ENCODE data around the gene KIF15. TPM values are rescaled to one million over a fixed set of nuclear protein-coding genes. Genes with fewer than 3 reads are reported as not detected.
"Not testable (repeated sequence)": the region's sequence is repeated elsewhere in the genome, so short reads cannot be mapped to it uniquely, and the experiment has no call there.

KIF15 gene
- total RNA-seq, 2 donors from 2014 or later = 0.12 to 0.16 TPM

- H3K36me3 Mint-ChIP-seq (ENCODE audit: low read depth) = no peaks in the 10 kb centered on the region
- no peak overlapping the region for H3K4me3 Mint-ChIP-seq
- ATAC-seq = no peak
- no peak for DNase-seq
- no peaks in the 10 kb centered on the region for H3K9me3 ChIP-seq (ENCODE audit: control insufficient read depth, low read length, poor library complexity, severe bottlenecking)
- no peaks in the 10 kb centered on the region for H3K27me3 Mint-ChIP-seq
- no peaks in the 10 kb centered on the region for H3K4me1 Mint-ChIP-seq
- no peak overlapping the region for H3K27ac Mint-ChIP-seq
Observed at GRCh38 chr3:44771424-44772098, 10.0 kb downstream of the KIF15 start.

DNA sequence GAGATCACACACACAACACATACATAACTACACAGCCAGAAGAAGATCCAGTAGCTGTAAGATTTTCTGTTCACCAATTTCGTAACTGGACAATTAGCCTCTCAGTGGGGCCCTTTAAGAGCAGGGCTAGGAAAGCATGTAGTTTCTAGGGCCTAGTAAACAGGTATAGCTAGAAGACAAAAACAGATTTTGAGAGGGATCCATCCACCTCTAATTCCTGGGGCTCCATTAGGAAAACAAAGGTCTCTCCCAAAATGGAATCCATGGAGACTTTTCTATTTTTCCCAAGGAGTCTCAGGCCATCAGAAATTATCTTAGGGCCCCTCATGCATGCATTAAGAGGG, 10.5 kb downstream of the KIF15 start:
- no peaks in the 10 kb centered on the region for H3K36me3 Mint-ChIP-seq (ENCODE audit: low read depth)
- H3K4me3 Mint-ChIP-seq = no peak overlapping the region
- no peak for ATAC-seq
- H3K4me1 Mint-ChIP-seq = no peaks in the 10 kb centered on the region
- no peak overlapping the region for H3K27ac Mint-ChIP-seq
- no peaks in the 10 kb centered on the region for H3K27me3 Mint-ChIP-seq
- no peak for DNase-seq
- no peaks in the 10 kb centered on the region for H3K9me3 ChIP-seq (ENCODE audit: control insufficient read depth, low read length, poor library complexity, severe bottlenecking)

DNA sequence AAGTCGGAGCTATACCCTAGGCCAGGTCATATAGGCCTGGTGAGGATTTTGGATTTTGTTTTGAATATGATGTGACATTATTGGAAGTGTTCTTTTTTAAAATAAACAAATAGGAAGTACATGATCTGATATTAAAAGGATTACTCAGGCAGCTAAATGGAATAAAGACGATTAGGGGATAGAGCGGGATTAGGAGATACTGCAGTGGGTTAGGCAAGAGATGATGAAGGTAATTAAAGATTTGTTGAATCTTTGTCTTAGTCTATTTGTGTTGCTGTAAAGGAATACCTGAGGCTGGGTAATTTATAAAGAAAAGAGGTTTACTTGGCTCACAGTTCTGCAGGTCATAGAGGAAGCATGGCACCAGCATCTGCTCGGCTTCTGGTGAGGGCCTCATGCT, 21.3 kb downstream of the KIF15 start:
- no peaks in the 10 kb centered on the region for H3K4me1 Mint-ChIP-seq
- no peak overlapping the region for H3K4me3 Mint-ChIP-seq
- ATAC-seq = no peak
- no peak overlapping the region for H3K27ac Mint-ChIP-seq
- H3K27me3 Mint-ChIP-seq = no peaks in the 10 kb centered on the region
- H3K36me3 Mint-ChIP-seq (ENCODE audit: low read depth) = no peaks in the 10 kb centered on the region
- DNase-seq = no peak
- H3K9me3 ChIP-seq (ENCODE audit: control insufficient read depth, low read length, poor library complexity, severe bottlenecking) = no peaks in the 10 kb centered on the region

DNA sequence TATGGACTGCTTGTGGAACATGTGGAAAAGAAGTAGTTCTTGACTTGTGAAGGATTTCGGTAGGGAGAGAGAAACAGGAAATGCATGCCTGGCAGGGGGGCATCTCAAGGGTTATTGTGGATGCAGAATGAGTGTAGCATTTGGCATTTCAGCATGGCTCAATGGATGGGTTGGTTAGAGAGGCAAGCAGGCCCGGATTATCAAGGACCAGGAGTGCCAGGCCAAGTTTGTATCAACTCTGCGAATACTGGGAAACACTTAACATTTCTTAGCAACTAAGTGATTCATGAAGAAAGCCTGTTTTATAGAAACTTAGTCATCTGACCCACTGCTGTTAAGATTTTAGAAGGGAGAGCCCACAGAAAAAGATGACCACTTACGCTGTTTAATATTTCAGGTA, 33.6 kb downstream of the KIF15 start:
- Mint-ChIP-seq H3K36me3 (ENCODE audit: low read depth) (peaks cover 3% of the 10 kb centered on the region), H3K4me3 (no peak overlapping the region), H3K27ac (no peak overlapping the region), H3K4me1 (no peaks in the 10 kb centered on the region), H3K27me3 (no peaks in the 10 kb centered on the region)
- DNase-seq = no peak
- no peak for ATAC-seq
- no peaks in the 10 kb centered on the region for H3K9me3 ChIP-seq (ENCODE audit: control insufficient read depth, low read length, poor library complexity, severe bottlenecking)

DNA sequence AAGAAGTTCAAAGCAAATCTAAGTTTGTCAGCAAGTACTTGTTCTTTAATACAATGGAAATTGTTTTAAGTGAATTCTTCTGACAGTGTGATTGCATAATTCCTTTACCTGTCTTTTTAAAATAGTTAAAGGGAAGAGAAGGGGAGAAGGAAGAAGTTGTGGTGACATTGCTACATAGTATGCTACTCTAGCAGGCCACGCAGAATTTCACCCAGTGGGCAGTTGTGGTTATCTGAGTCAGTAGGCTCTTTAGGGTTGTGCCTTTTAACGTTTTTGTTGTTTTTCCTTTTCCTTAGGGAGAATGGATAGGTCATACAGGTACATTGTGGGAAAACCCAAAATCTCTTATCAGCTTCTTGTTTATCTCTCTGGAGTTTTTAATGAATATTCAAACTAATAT, 40.4 kb downstream of the KIF15 start:
- H3K4me3 Mint-ChIP-seq = no peak overlapping the region
- H3K4me1 Mint-ChIP-seq = no peaks in the 10 kb centered on the region
- no peaks in the 10 kb centered on the region for H3K27me3 Mint-ChIP-seq
- H3K9me3 ChIP-seq (ENCODE audit: control insufficient read depth, low read length, poor library complexity, severe bottlenecking) = no peaks in the 10 kb centered on the region
- no peaks in the 10 kb centered on the region for H3K36me3 Mint-ChIP-seq (ENCODE audit: low read depth)
- DNase-seq (no peak), ATAC-seq (no peak)
- H3K27ac Mint-ChIP-seq = no peak overlapping the region

DNA sequence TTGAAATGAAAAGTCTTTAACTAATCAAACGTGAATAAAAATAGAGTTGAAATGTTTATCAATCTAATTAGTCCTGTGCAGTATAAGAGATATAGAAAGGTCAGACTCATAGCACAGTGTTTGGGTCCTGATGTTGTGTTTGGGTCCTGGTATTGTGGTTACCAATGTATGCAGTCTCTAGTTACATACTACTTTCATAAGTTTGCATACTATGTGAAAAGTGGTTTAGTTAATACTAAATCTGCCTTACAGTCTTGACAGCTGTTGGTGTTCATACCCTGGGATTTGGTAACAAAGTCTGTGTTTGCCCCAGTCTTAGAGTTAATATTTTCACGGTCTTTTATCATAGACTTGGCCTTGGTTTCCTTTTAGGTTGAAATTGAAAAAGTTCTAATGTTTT, 41.7 kb downstream of the KIF15 start:
- ATAC-seq = no peak
- Mint-ChIP-seq H3K4me1 (no peaks in the 10 kb centered on the region), H3K4me3 (no peak overlapping the region)

DNA sequence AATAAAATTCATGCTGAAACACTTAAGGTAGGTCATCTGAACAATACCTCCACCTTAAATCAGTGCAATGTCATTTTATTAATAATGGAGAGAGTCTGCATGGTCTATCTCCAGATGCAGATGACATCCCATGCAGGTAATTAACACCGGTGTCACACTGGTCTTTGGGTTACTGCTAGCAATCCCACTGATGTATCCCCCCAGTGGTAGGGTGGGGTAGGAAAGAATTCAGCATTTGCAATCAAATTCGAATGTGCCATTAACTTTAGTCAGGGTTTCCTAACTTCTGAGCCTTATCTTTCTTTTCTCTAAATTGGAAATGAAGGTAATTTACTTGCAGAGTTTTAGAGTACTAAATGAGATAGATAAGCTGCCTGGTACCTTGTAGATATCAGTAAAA, 44.4 kb downstream of the KIF15 start:
- no peak for ATAC-seq

More for the DNA sequence above, 41.7 kb downstream of the KIF15 start:
- no peak overlapping the region for H3K27ac Mint-ChIP-seq
- DNase-seq = no peak
- no peaks in the 10 kb centered on the region for H3K36me3 Mint-ChIP-seq (ENCODE audit: low read depth)
- no peaks in the 10 kb centered on the region for H3K27me3 Mint-ChIP-seq
- no peaks in the 10 kb centered on the region for H3K9me3 ChIP-seq (ENCODE audit: control insufficient read depth, low read length, poor library complexity, severe bottlenecking)

GRCh38 chr3:44814751-44815150, 53.2 kb downstream of the KIF15 start:
- ATAC-seq (no peak), DNase-seq (no peak)
- H3K9me3 ChIP-seq (ENCODE audit: control insufficient read depth, low read length, poor library complexity, severe bottlenecking) = no peaks in the 10 kb centered on the region
- no peak overlapping the region for H3K4me3 Mint-ChIP-seq
- H3K27ac Mint-ChIP-seq = no peak overlapping the region
- no peaks in the 10 kb centered on the region for H3K4me1 Mint-ChIP-seq
- no peaks in the 10 kb centered on the region for H3K27me3 Mint-ChIP-seq
- no peaks in the 10 kb centered on the region for H3K36me3 Mint-ChIP-seq (ENCODE audit: low read depth)

More for the DNA sequence above, 44.4 kb downstream of the KIF15 start:
- H3K9me3 ChIP-seq (ENCODE audit: control insufficient read depth, low read length, poor library complexity, severe bottlenecking) = no peaks in the 10 kb centered on the region
- Mint-ChIP-seq H3K36me3 (ENCODE audit: low read depth) (no peaks in the 10 kb centered on the region), H3K4me1 (no peaks in the 10 kb centered on the region), H3K27me3 (no peaks in the 10 kb centered on the region), H3K4me3 (no peak overlapping the region), H3K27ac (no peak overlapping the region)
- no peak for DNase-seq

GRCh38 chr3:44816334-44816733, 54.7 kb downstream of the KIF15 start:
- H3K4me1 Mint-ChIP-seq; DNase-seq; H3K4me3 Mint-ChIP-seq; H3K27me3 Mint-ChIP-seq; ATAC-seq; H3K36me3 Mint-ChIP-seq (ENCODE audit: low read depth); H3K27ac Mint-ChIP-seq; H3K9me3 ChIP-seq (ENCODE audit: control insufficient read depth, low read length, poor library complexity, severe bottlenecking): not testable (repeated sequence)

DNA sequence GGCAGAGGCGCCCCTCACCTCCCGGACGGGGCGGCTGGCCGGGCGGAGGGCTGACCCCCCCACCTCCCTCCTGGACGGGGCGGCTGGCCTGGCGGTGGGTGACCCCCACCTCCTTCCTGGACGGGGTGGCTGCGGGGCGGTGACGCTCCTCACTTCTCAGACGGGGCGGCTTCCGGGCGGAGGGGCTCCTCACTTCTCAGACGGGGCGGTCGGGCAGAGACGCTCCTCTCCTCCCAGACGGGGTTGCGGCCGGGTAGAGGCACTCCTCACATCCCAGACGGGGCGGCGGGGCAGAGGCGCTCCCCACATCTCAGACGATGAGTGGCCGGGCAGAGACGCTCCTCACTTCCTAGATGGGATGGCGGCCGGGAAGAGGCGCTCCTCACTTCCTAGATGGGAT, 59.6 kb downstream of the KIF15 start:
- not testable (repeated sequence) for H3K36me3 Mint-ChIP-seq (ENCODE audit: low read depth); H3K27ac Mint-ChIP-seq; ATAC-seq; H3K4me3 Mint-ChIP-seq; H3K4me1 Mint-ChIP-seq; H3K9me3 ChIP-seq (ENCODE audit: control insufficient read depth, low read length, poor library complexity, severe bottlenecking); DNase-seq; H3K27me3 Mint-ChIP-seq

GRCh38 chr3:44825264-44825925, 63.8 kb downstream of the KIF15 start:
- Mint-ChIP-seq H3K4me1 (no peaks in the 10 kb centered on the region), H3K36me3 (ENCODE audit: low read depth) (no peaks in the 10 kb centered on the region), H3K27ac (no peak overlapping the region), H3K27me3 (no peaks in the 10 kb centered on the region), H3K4me3 (no peak overlapping the region)
- no peak for ATAC-seq
- no peak for DNase-seq
- H3K9me3 ChIP-seq (ENCODE audit: control insufficient read depth, low read length, poor library complexity, severe bottlenecking) = no peaks in the 10 kb centered on the region

GRCh38 chr3:44827196-44827595, 65.6 kb downstream of the KIF15 start:
- no peaks in the 10 kb centered on the region for H3K36me3 Mint-ChIP-seq (ENCODE audit: low read depth)
- no peaks in the 10 kb centered on the region for H3K27me3 Mint-ChIP-seq
- H3K4me3 Mint-ChIP-seq = no peak overlapping the region

GRCh38 chr3:44831232-44831631, 69.6 kb downstream of the KIF15 start:
- Mint-ChIP-seq H3K27me3 (no peaks in the 10 kb centered on the region), H3K27ac (no peak overlapping the region), H3K36me3 (ENCODE audit: low read depth) (no peaks in the 10 kb centered on the region), H3K4me3 (no peak overlapping the region), H3K4me1 (peaks cover 2% of the 10 kb centered on the region)
- ATAC-seq = no peak
- DNase-seq = no peak
- H3K9me3 ChIP-seq (ENCODE audit: control insufficient read depth, low read length, poor library complexity, severe bottlenecking) = no peaks in the 10 kb centered on the region

More at GRCh38 chr3:44827196-44827595, 65.6 kb downstream of the KIF15 start:
- Mint-ChIP-seq H3K27ac (no peak overlapping the region), H3K4me1 (peaks cover 2% of the 10 kb centered on the region)
- no peak for ATAC-seq
- no peak for DNase-seq
- H3K9me3 ChIP-seq (ENCODE audit: control insufficient read depth, low read length, poor library complexity, severe bottlenecking) = no peaks in the 10 kb centered on the region

DNA sequence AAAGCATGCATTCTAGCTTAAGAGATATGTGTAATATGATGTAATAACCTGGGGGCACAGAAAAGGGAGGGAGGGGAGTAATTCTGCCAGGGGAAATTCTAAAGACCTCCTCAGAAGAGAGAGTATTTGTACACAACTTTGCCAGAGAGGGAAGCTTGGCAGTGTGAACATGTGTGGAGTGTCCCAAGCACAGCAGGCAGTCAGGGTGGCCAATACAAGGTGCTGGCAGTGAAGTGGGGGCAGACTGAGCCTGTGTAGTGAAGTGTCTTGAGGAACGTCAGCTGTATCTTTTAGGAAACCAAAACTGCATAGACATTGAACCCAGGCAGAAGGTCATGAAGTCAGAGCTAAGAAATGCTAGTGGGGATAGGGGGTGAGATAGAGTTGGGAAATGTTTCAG, 70.4 kb downstream of the KIF15 start:
- Mint-ChIP-seq H3K4me1 (peaks cover 2% of the 10 kb centered on the region), H3K27me3 (no peaks in the 10 kb centered on the region), H3K27ac (no peak overlapping the region), H3K36me3 (ENCODE audit: low read depth) (no peaks in the 10 kb centered on the region), H3K4me3 (no peak overlapping the region)
- ATAC-seq = no peak
- no peak for DNase-seq
- H3K9me3 ChIP-seq (ENCODE audit: control insufficient read depth, low read length, poor library complexity, severe bottlenecking) = no peaks in the 10 kb centered on the region

Measured in T-helper 17 cell (primary cell).